GM19397 (cell line): ENCODE measurements around the gene DCHS2.
"Not testable (repeated sequence)": the region's sequence is repeated elsewhere in the genome, so short reads cannot be mapped to it uniquely, and the experiment has no call there.

Experiments
- ATAC-seq: cut with Tn5 transposase; IDR thresholded peaks from one replicate; pipeline ENCODE4 v1.9.1; 2021; ENCODE audit warnings: mild to moderate bottlenecking, moderate library complexity; ENCODE audit not compliant: unreplicated experiment

Gene DCHS2

GRCh38 chr4:154231806-154232478, 259.7 kb downstream of the DCHS2 start:
- ATAC-seq: no peak

GRCh38 chr4:154230723-154231122, 260.9 kb downstream of the DCHS2 start:
- no peak for ATAC-seq

- ATAC-seq: no peak
Measured at GRCh38 chr4:154230091-154230490, 261.5 kb downstream of the DCHS2 start.

- no peak for ATAC-seq
Measured at GRCh38 chr4:154222875-154223274, 268.7 kb downstream of the DCHS2 start.

- no peak for ATAC-seq
Measured at GRCh38 chr4:154218051-154218450, 273.5 kb downstream of the DCHS2 start.

DNA sequence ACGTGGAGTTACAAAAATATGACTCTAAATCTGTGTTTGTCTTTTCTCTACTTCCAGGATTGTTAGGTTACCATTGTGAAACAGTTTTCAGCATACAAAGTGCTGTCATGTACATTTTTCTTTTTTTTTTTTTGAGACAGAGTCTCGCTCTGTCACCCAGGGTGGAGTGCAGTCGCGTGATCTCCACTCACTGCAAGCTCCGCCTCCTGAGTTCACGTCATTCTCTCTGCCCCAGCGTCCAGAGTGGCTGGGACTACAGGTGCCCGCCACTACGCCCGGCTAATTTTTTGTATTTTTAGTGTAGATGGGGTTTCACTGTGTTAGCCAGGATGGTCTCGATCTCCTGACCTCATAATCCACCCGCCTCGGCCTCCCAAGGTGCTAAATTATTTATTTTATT, 274.2 kb downstream of the DCHS2 start:
- ATAC-seq: not testable (repeated sequence)

DNA sequence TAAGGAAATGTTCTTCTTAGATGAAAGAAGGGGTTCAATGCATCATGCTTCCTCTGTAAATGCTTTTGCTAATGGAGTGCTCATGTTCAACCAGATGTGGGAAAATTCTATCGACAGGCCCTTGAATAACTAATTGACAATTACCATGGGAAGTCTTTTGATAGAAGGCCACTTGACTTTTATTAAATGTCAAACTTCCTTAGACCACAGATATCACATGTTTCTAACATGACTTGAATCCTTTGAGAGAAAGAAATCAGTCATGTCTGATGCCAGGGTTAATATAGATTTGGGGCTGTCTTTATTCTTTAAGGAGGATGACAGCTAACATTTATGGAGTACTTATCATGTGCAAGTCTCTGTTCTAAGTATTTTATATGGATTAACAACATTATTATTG, 280.1 kb downstream of the DCHS2 start:
- no peak for ATAC-seq

GRCh38 chr4:154208424-154208823, 283.2 kb downstream of the DCHS2 start:
- ATAC-seq: no peak

- no peak for ATAC-seq
Measured at GRCh38 chr4:154205471-154205870, 286.1 kb downstream of the DCHS2 start.

DNA sequence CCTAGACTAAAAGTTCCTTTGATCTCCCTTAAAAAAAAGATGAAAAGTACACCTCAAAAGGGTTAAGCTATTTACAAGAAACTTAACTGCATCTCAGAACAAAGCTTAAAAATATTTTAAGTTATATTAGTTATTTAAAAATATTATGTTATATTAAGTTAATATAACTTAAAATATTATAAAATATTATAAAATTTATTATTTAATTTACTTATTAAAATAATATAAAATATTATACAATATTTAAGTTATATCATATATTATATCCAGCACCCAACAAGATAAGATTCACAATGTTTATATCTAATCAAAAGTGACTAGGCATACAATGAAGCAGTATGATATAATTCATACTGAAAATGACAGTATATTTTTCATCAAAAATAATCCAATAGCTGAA, 296.9 kb downstream of the DCHS2 start:
- ATAC-seq: no peak

GRCh38 chr4:154192585-154192984, 299.0 kb downstream of the DCHS2 start:
- no peak for ATAC-seq

DNA sequence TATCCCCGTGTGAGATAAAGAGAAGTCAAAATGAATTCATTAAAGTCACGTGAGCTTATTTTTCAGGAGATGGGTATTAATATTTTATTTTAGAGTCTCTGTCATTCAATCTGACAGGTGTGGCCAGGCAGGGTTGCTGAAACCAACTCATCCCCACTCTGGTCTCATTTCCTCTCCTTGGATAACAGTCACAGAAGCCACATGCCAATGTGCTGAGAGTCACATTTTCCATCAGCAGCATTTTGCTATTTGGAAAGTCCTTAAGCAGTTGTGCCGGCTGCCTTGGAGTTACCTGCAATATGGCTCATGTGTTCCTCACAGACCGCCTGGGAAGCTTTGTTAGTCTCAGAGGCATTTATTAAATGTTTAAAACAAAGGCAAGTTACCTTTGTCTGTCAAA, 302.3 kb downstream of the DCHS2 start:
- ATAC-seq: no peak

GRCh38 chr4:154186888-154187287, 304.7 kb downstream of the DCHS2 start:
- ATAC-seq: no peak

- no peak for ATAC-seq
Measured at GRCh38 chr4:154186035-154186434, 305.6 kb downstream of the DCHS2 start.

DNA sequence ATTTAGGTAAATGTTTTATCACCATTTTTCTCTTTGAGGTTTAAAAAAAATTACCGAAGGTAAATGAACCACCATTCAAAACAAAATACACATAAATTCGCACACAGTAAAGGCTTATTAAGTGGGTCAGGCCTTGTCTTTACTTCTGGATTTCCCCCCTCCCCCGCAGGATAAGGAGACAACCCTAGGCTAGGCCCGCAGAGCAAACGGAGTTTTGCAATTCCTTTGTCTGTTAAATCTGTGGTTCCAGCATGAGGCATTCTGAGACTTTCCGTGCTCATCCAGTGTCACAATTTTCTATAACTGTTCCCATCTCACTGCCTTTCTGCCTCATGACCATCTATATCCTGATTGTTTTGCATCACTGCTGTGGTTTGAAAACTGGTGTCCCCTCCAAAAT, 307.4 kb downstream of the DCHS2 start:
- no peak for ATAC-seq

GRCh38 chr4:154183264-154183663, 308.3 kb downstream of the DCHS2 start:
- no peak for ATAC-seq
